Vagina (tissue), 2 donors: Measurements from ENCODE around the gene DENND2A. TPM values are rescaled to one million over a fixed set of nuclear protein-coding genes. Genes with fewer than 3 reads are reported as not detected.
A peak's percentile ranks its signal among the peaks of the same experiment; 100 is the strongest.
"Not testable (repeated sequence)": the region's sequence is repeated elsewhere in the genome, so short reads cannot be mapped to it uniquely, and the experiment has no call there.

Experiments
- DNase-seq, 2 donors: peaks; one replicate each; pipeline ENCODE4 v3.0.0-alpha.2; 2017; ENCODE audit errors: extremely low spot score in 2 of 2
- H3K27ac ChIP-seq: fragments of 200-600 bp; sonication (generic); one replicate; pipeline ENCODE4 v1.5.1; 2019
- H3K27me3 ChIP-seq: fragments of 200-600 bp; sonication (generic); one replicate; pipeline ENCODE4 v1.5.1; 2019
- H3K36me3 ChIP-seq, 2 donors: fragments of 200-600 bp; sonication (generic); one replicate each; pipeline ENCODE4 v1.5.1; 2017 to 2019
- H3K4me1 ChIP-seq: fragments of 200-600 bp; sonication (generic); one replicate; pipeline ENCODE4 v1.5.1; 2019
- H3K4me3 ChIP-seq, 2 donors: fragments of 200-600 bp; sonication (generic); 1 replicate in 1 of 2; 2 replicates in 1 of 2; pipeline ENCODE4 v1.5.1; 2016 to 2019
- H3K9me3 ChIP-seq: fragments of 200-600 bp; sonication (generic); one replicate; pipeline ENCODE4 v1.5.1; 2019
- CTCF ChIP-seq, 3 experiments: fragments of 450-650 bp in 2 of 3; fragments of 200-600 bp in 1 of 3; sonication (generic) in 1 of 3; IDR thresholded peaks; one replicate each; pipeline ENCODE4 v1.5.1; 2017 to 2019; ENCODE audit warnings: antibody characterized with exemption in 3 of 3, mild to moderate bottlenecking in 2 of 3, moderate library complexity in 2 of 3
- POLR2A ChIP-seq, 2 donors: fragments of 450-650 bp; IDR thresholded peaks; one replicate each; pipeline ENCODE4 v1.6.1; 2017; ENCODE audit warnings: antibody characterized with exemption in 2 of 2, mild to moderate bottlenecking in 2 of 2, moderate library complexity in 2 of 2
- POLR2AphosphoS5 ChIP-seq, 2 donors: sonication (generic); formaldehyde crosslinking; IDR thresholded peaks; one replicate each; pipeline ENCODE4 v1.9.0; 2017; ENCODE audit warnings: antibody characterized with exemption in 2 of 2, mild to moderate bottlenecking in 2 of 2, low read depth in 1 of 2; ENCODE audit not compliant: insufficient read depth in 1 of 2
- intact Hi-C: fragments of 100-400 bp; cut with DNase I; formaldehyde crosslinking; loops from one replicate; pipeline ENCODE4 v1.15.1; 2023
- total RNA-seq: library from RNA; depleted of rRNA; stranded (reverse); fragments of >200 nt; gene quantifications from one replicate; pipeline ENCODE4 v1.2.3, GENCODE V29; 2016

The DENND2A gene
- total RNA-seq, 1 donor from 2014 or later = 17.4 TPM

GRCh38 chr7:140517546-140518369 lies 122.9 kb downstream of the DENND2A start:
- Histone ChIP-seq H3K27ac (peak overlapping the region; percentile 77), H3K27me3 (no peaks in the 10 kb centered on the region), H3K4me1 (peaks cover 23% of the 10 kb centered on the region), H3K4me3 (no peak overlapping the region), H3K9me3 (no peaks in the 10 kb centered on the region), H3K36me3 (peaks cover 0 to 9% of the 10 kb centered on the region in 2 donors)
- intact Hi-C loops = loop anchor here (5.0 kb wide), 1 partner anchor 135 kb away; no protein-coding TSS in a partner anchor
- peak in 1 of 2 donors; percentile 96 for DNase-seq
- TF ChIP-seq POLR2AphosphoS5 (IDR thresholded peaks at IDR 0.05; ENCODE audit: insufficient read depth in 1 of 2, low read depth in 1 of 2) = peak in 1 of 2 donors; percentile 57
- no peak for TF ChIP-seq POLR2A (IDR thresholded peaks at IDR 0.05)
- peak; percentile 69 to 94 (median 84) for TF ChIP-seq CTCF (IDR thresholded peaks at IDR 0.05)

- no peaks in the 10 kb centered on the region for H3K36me3 ChIP-seq
- no peak overlapping the region for H3K27ac ChIP-seq
- no peaks in the 10 kb centered on the region for H3K4me1 ChIP-seq
- intact Hi-C loops = no loop called here
- H3K27me3 ChIP-seq = no peaks in the 10 kb centered on the region
- H3K4me3 ChIP-seq = no peak overlapping the region
- DNase-seq = no peak
- H3K9me3 ChIP-seq = no peaks in the 10 kb centered on the region
- TF ChIP-seq POLR2A (IDR thresholded peaks at IDR 0.05) (no peak), CTCF (IDR thresholded peaks at IDR 0.05) (no peak), POLR2AphosphoS5 (IDR thresholded peaks at IDR 0.05; ENCODE audit: insufficient read depth in 1 of 2, low read depth in 1 of 2) (no peak)
Measured at GRCh38 chr7:140512317-140513000, 128.2 kb downstream of the DENND2A start.

GRCh38 chr7:140509789-140510188 lies 130.8 kb downstream of the DENND2A start:
- no peak overlapping the region for H3K4me3 ChIP-seq
- no peak for DNase-seq
- no peaks in the 10 kb centered on the region for H3K9me3 ChIP-seq
- intact Hi-C loops = loop anchor here (2.0 kb wide), 1 partner anchor 31 kb away; the partner anchor contains the start of gene MKRN1
- H3K27me3 ChIP-seq = no peaks in the 10 kb centered on the region
- no peak for TF ChIP-seq CTCF (IDR thresholded peaks at IDR 0.05)
- TF ChIP-seq POLR2AphosphoS5 (IDR thresholded peaks at IDR 0.05; ENCODE audit: insufficient read depth in 1 of 2, low read depth in 1 of 2) = no peak
- TF ChIP-seq POLR2A (IDR thresholded peaks at IDR 0.05) = no peak
- H3K4me1 ChIP-seq = no peaks in the 10 kb centered on the region
- H3K27ac ChIP-seq = no peak overlapping the region
- no peaks in the 10 kb centered on the region for H3K36me3 ChIP-seq

GRCh38 chr7:140507556-140507955 lies 133.1 kb downstream of the DENND2A start:
- H3K9me3 ChIP-seq, H3K4me1 ChIP-seq, DNase-seq, H3K4me3 ChIP-seq, intact Hi-C loops, H3K36me3 ChIP-seq, H3K27me3 ChIP-seq: not testable (repeated sequence)
- peak overlapping the region; percentile 13 for H3K27ac ChIP-seq

- Histone ChIP-seq H3K27ac (peak overlapping the region; percentile 13), H3K4me3 (no peak overlapping the region), H3K4me1 (no peaks in the 10 kb centered on the region), H3K27me3 (no peaks in the 10 kb centered on the region), H3K36me3 (no peaks in the 10 kb centered on the region), H3K9me3 (no peaks in the 10 kb centered on the region)
- TF ChIP-seq POLR2AphosphoS5 (IDR thresholded peaks at IDR 0.05; ENCODE audit: insufficient read depth in 1 of 2, low read depth in 1 of 2) = no peak
- TF ChIP-seq CTCF (IDR thresholded peaks at IDR 0.05) = no peak
- no peak for TF ChIP-seq POLR2A (IDR thresholded peaks at IDR 0.05)
- no peak for DNase-seq
- intact Hi-C loops = no loop called here
Measured at GRCh38 chr7:140506788-140507464, 133.7 kb downstream of the DENND2A start.
